Astrocyte of the cerebellum (primary cell): ENCODE results near the gene RAPGEF5.

ENCODE experiments used
- DNase-seq: peaks from one replicate; pipeline ENCODE4 v3.0.0-alpha.2; 2011; ENCODE audit warnings: low read depth
- H3K4me3 ChIP-seq: 2 replicates; pipeline ENCODE4 v1.5.1; 2011; ENCODE audit warnings: mild to moderate bottlenecking, low read depth, low read length, moderate library complexity
- in situ Hi-C: cut with HindIII; loops from 2 replicates; pipeline ENCODE4 v1.10.0; 2017; ENCODE audit warnings: low sequenced_read_pairs
- TF ChIP-seq, protein P1 (sequence below): IDR thresholded peaks from 2 replicates; pipeline ENCODE4 v1.5.1; 2012; ENCODE audit warnings: low read length, low read depth, moderate library complexity, mild to moderate bottlenecking; ENCODE audit errors: missing control alignments

Gene RAPGEF5

DNA sequence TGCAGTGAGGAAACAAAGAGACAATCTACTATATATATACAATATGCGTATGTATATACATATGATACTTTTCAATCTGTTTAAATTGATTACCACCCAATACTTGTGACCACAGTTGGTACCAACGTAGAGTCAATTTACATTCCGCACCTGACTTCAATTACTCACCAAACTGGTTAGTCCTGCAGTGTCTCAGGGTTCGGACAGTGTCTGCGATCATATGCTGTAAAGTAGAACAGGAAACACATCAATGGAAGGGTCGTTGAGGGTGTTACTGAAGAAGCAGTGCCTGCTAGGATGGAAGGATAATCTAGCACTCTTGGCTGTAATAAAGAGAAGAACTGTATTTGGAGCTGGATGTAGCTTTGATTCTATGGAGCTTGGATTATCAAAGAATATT, 231.5 kb downstream of the RAPGEF5 start:
- TF ChIP-seq, protein P1, sequence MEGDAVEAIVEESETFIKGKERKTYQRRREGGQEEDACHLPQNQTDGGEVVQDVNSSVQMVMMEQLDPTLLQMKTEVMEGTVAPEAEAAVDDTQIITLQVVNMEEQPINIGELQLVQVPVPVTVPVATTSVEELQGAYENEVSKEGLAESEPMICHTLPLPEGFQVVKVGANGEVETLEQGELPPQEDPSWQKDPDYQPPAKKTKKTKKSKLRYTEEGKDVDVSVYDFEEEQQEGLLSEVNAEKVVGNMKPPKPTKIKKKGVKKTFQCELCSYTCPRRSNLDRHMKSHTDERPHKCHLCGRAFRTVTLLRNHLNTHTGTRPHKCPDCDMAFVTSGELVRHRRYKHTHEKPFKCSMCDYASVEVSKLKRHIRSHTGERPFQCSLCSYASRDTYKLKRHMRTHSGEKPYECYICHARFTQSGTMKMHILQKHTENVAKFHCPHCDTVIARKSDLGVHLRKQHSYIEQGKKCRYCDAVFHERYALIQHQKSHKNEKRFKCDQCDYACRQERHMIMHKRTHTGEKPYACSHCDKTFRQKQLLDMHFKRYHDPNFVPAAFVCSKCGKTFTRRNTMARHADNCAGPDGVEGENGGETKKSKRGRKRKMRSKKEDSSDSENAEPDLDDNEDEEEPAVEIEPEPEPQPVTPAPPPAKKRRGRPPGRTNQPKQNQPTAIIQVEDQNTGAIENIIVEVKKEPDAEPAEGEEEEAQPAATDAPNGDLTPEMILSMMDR: no peak
- no peak overlapping the region for H3K4me3 ChIP-seq
- DNase-seq: no peak
- in situ Hi-C loops: no loop called here

DNA sequence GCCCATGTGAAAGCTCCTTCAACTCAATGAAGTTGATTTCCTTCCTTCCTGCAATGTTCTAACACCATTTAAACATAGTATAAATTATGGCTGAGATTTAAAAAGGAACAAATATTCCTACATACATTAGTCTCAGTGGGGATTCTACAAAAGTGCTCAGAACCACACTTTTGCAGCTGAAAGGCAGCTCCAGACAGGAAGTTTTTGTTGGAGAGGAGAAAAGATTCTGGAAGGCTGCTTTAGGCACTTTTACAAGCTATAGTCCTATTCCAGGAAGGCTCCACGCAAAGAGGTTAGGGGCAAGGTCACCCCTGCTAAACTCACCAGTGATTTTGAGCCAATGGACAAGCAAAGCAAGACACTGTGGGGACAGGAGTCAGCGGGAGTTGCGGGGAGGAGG, 232.0 kb downstream of the RAPGEF5 start:
- in situ Hi-C loops: no loop called here
- no peak for DNase-seq

DNA sequence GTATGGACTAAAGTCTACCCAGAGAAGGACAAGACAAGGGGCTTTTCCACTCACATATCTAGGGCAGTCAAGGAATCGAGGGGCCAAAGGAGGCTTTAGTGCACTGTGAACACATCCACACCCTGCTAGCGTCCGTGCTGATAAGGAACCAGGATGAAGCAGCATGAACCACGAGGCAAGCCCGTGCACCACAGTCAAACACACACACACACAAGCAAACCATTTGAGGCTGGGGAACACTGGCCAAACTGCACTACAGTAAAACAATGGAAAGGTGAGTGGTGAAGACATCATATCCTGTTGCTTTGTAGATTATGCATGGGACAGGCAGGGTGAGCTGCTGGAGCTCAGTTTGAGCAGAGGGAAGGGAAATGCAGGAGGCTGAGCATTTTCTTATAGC, 233.8 kb downstream of the RAPGEF5 start:
- no peak overlapping the region for H3K4me3 ChIP-seq
- no peak for DNase-seq
- TF ChIP-seq, protein P1: no peak
- in situ Hi-C loops: no loop called here

More for the DNA sequence above, 232.0 kb downstream of the RAPGEF5 start:
- TF ChIP-seq, protein P1: no peak
- H3K4me3 ChIP-seq: no peak overlapping the region

DNA sequence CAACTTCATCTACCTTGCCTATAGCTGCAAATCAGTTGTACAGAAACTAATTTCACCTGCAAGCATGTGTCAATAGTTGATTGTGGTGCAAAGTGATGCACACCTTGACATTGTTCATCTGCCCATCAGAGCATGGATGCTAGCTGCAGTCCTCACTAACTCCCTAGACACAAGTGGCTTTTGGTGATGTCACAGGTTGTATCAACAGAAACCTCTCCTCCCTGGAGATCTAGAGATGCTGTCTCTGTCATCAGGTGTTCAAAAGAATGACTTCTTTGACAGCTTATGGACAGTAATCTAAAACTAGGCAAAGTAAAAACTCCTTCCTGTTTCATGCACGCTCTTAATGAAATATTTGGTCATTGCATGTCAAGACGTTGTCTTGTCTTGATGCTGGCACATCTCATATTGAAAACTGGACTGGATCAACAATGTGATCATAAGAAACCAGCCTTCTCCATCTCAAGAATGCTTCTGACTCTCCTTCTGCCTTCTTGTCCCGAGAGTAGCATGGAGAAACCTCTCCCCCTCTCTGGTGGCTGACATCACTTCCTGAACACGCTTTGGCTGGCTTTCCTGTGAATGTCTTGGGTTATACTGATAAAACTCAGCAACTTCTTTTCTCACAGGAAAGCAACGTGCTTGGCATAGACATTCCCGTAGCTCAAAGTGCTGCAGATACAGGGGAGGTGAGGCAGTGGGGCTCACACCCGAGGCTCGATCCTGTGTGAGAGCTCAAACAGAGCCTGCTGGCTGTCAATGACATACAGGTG, 235.1 kb downstream of the RAPGEF5 start:
- no peak overlapping the region for H3K4me3 ChIP-seq
- in situ Hi-C loops: no loop called here
- TF ChIP-seq, protein P1: no peak
- DNase-seq: no peak

DNA sequence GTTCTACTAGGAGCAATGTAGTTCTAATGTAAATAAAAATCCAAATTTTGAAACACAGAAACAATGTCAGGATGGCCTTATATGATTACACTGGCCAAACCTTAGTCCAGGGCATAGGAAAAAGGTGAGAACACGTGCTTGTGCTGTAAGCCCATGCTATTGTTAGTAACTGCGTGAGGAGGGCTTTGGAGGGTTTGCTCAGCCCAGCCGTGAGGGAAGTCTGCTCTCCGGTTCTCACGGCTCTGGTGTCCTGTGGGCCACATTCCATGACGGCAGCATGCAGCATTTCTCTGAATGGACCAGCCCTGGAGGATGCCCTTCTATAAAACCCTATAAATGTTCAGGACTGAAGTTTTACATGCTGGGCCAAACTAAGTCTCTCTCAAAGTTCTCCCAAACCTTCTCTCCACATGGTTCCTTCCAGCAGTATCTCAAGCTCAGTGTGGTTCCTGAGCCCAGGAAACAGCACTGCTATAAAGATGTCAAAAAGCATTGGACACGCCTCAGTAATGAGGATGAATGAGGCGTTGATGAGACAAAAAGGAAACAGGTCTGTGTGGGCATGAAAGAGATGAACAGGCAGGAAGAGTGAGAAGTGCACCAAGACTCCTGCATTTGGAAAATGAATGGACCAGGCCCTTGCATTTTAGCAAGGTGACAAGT, 236.4 kb downstream of the RAPGEF5 start:
- no peak for DNase-seq
- no peak overlapping the region for H3K4me3 ChIP-seq
- in situ Hi-C loops: no loop called here
- TF ChIP-seq, protein P1: no peak

DNA sequence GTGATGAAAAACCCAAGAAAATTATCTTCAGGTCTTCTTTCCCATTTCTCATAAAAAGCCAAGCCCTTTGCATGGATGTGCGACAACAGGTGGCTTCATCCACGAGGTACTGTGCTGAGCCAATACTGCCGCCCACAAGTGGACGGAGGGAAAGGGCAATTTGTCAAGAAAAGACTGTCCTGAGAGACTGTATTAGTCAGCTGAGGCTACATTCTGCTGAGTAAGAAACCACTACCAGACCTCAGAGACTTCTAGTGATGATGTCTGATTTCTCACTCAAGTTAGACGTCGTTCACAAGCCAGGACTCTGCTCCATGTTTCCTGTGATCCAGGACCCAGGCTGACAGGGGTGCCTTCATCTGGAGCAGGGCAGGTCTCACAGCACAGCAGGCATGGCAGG, 239.7 kb downstream of the RAPGEF5 start:
- TF ChIP-seq, protein P1: no peak
- H3K4me3 ChIP-seq: no peak overlapping the region
- in situ Hi-C loops: loop anchor here (10.0 kb wide), 1 partner anchor 368 kb away; no protein-coding TSS in a partner anchor
- no peak for DNase-seq
